Glomerular visceral epithelial cell (primary cell): ENCODE data around the gene C17orf75.
"Not testable (repeated sequence)": the region's sequence is repeated elsewhere in the genome, so short reads cannot be mapped to it uniquely, and the experiment has no call there.

ENCODE experiments used
- DNase-seq: peaks from one replicate; pipeline ENCODE4 v3.0.0-alpha.2; 2016; ENCODE audit errors: extremely low spot score

The C17orf75 gene

GRCh38 chr17:32345951-32346600 is 4.1 kb upstream of the C17orf75 start:
- no peak for DNase-seq

DNA sequence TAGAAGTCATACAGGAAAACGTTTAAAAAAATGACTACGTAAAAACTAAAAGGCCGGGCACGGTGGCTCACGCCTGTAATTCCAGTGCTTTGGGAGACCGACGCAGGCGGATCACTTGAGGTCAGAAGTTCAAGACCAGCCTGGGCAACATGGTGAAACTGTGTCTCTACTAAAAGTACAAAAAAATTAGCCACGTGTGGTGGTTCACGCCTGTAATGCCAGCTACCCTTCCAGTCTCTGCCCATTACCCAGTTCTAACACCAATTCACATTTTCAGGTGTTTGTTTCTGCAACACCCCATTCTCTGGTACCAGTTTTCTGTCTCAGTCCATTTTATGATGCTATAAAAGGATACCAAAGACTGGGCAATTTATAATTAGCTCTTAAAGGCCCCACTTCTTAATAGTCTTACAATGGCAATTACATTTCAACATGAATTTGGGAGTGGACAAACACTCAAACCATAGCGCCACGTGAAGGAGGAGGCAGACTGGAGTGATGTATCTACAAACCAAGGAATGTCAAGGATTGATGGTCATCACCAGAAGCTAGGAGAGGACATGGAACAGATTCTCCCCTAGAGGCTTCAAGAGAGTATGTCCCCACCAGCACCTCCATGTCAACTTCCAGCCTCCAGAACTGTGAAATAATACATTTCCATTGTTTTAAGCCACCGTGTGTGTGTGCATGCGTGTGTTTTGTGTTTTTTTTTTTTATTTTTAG is 791 bp upstream of the C17orf75 start:
- DNase-seq = no peak

DNA sequence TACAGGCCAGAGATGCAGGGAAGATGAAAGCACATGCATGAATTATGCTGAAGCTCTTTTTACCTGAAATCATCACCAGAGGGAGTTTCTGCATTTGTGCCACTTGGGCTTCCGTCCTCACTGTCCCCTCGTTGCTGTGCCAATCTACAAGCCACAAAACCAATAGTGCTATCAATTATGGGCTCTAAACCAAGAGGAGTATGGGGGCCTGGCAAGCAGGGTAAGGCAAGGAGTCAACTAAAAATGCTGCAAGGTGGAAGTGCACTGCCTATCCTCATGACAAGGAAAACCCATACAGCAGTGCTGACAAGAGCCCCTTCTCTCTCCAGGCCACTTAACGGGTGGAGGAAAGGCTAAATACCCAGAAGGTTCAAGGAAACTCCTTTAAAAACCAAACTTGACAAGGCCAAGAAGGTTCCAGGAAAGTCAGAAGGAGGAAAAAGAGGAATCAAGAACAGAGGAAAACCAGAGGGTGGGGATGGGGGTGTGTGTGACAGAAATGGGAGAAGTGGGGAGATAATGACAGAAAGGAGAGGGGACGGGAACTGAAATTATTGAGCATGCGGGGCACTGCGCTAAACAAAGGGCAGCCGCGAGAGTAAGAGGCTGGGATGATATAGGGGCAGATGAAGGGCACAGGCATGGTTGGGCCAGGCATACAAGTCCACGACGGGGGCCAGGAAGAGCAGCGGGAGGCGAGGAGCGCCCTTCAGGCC is 674 bp downstream of the C17orf75 start:
- DNase-seq = peak; percentile 24

GRCh38 chr17:32335687-32336086 is 6.3 kb downstream of the C17orf75 start:
- DNase-seq = peak; percentile 38

GRCh38 chr17:32335046-32335445 is 6.9 kb downstream of the C17orf75 start:
- no peak for DNase-seq

- DNase-seq = no peak
These were observed 8.8 kb downstream of the C17orf75 start for GRCh38 chr17:32333187-32333586.

DNA sequence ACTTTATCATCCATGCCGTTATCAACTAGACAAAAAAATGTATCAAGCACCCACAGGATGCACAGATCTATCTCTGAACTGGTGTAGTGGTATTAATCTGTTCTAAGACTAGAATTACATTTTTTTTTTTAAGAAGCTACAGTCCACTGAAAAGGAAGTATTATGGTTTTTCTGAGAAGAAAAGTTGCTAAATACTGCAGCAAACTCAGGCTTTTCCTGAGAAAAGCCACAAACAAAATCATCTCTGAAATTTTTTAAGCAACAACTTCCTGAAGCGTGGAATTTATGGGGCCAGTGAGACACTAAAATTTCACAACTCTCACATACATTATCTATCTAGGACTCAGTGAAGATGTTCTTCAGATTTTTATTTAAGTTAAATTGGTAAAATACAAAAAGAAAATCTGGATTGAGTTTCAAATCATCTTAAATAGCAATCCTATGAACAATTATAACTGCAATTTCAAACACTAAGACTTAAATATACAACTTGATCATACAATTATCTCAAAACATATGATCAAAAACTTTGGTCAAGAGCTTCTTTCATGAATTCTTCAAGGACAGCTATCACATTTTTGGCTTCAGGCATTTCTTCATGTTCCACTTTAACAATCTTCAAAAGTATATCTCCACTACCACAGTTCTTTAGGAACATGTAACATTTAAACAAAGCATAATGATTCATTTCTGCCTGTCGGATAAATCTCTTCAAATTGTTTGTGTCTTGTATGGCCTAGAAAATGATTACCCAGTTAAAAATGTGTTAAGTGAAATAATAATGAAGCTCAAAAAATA is 10.5 kb downstream of the C17orf75 start:
- DNase-seq = no peak

DNA sequence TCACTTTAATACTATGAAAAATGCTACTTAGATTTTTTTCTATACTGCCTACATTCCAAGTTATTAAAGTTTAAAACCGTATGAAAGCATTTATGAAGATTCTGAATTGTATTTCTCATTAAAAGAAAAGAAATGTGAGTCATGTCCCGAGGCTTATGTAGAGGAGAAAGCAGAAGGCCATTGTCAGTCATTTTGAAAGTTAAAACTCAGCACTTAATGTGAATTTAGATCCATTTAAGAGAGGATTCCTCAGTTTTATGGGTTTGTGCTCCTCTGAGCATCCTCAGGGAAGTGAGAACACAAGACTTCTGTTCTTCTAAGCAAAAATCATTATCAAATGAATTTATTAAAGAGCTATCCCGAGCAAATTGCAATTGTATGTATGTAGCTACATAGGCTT is 11.8 kb downstream of the C17orf75 start:
- DNase-seq = no peak

- DNase-seq = no peak
These were observed 14.1 kb downstream of the C17orf75 start for GRCh38 chr17:32327911-32328310.

GRCh38 chr17:32323811-32324491 is 18.0 kb downstream of the C17orf75 start:
- peak; percentile 72 for DNase-seq

DNA sequence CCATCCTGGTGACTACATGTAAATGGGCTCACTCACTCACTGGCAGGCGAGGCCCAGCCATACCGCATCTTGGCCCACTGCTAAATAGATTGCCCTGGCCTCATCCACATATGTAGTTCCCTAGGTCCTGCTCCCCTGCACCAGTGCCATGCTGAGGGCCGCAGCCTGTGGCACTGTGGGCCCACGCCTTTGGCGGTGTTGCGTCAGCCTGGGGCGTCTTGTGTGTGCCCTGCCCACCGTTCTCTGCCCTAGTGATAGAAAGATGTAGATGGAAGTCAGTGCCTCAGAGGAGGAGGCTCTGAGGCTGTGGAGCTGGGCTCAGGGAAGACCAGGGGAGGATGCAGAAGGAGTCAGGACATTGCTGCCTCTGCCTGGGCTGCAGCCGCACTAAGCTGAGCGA is 18.9 kb downstream of the C17orf75 start:
- no peak for DNase-seq

DNA sequence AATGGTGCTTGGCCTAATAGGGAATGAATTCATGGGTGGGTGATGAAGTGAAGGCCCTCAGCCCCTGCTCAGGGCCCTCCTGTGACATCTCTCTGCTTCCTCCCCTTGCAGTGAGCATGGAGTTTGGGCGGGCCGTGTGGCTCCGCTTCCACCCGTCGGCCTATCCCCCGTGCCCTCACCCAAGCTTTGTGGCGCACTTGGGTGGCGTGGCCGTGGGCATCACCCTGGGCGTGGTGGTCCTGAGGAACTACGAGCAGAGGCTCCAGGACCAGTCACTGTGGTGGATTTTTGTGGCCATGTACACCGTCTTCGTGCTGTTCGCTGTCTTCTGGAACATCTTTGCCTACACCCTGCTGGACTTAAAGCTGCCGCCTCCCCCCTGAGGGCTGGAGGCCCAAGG is 21.1 kb downstream of the C17orf75 start:
- no peak for DNase-seq

- not testable (repeated sequence) for DNase-seq
These were observed 21.9 kb downstream of the C17orf75 start for GRCh38 chr17:32320080-32320479.

DNA sequence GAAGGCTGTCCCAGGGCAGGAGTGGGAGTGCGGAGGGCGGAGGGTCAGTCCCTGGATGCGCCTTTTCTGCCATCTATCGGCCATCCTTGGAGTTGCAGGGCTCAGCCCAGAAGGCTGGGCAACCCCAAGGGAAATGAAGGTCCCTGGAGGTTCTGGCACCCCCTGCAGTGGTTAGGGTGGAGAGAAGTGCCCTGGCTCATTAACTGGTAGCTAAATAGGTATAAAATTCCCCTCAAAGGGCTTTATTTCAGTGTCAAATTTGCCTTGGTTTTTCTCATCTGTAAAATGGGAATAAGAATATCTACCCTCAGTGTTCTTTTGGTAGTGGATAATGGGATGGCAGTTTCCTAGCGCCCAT is 22.4 kb downstream of the C17orf75 start:
- DNase-seq = peak; percentile 74

DNA sequence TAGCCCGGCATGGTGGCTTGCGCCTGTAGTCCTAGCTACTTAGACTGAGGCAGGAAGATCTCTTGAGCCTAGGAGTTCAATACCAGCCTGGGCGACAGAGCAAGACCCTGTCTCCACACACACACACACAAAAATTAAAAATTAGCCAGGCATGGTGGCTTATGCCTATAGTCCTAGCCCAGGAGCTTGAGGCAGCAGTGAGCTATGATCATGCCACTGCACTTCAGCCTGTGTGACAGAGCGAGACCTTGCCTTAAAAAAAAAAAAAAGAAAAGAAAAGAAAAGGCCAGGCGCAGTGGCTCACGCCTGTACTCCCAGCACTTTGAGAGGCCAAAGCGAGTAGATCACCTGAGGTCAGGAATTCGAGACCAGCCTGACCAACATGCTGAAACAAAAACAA is 23.9 kb downstream of the C17orf75 start:
- no peak for DNase-seq

GRCh38 chr17:32317353-32317752 is 24.6 kb downstream of the C17orf75 start:
- DNase-seq = no peak

GRCh38 chr17:32316653-32317052 is 25.3 kb downstream of the C17orf75 start:
- not testable (repeated sequence) for DNase-seq

GRCh38 chr17:32315171-32315570 is 26.8 kb downstream of the C17orf75 start:
- no peak for DNase-seq

DNA sequence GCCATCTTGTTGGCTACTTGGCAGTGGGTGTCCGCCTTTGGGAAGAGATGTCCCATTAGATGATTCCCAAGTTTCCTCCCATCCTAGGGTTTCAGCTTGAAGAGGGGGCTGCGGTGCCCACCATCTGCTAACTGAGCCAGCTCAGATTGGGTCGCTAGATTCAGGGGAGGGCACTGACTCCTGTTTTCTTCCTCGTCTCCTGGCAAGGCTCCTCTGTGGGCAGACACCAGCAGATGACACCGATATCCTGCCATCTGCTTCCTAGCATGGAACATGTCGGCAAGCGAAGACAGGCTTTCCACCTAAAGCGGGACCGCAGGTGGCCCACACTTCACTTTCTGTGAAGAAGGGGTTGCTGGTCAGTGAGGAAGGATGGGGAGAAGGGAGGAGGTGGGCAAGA is 27.3 kb downstream of the C17orf75 start:
- DNase-seq = no peak

GRCh38 chr17:32311028-32311536 is 30.9 kb downstream of the C17orf75 start:
- no peak for DNase-seq

GRCh38 chr17:32307658-32308057 is 34.3 kb downstream of the C17orf75 start:
- DNase-seq = no peak
